Bladder microvascular endothelial cell (primary cell): ENCODE measurements around the gene ITGAV. TPM values are rescaled to one million over a fixed set of nuclear protein-coding genes. Genes with fewer than 3 reads are reported as not detected.

ENCODE experiments used
- total RNA-seq: library from RNA; depleted of rRNA; stranded (reverse); fragments of >200 nt; gene quantifications from 2 replicates; pipeline ENCODE4 v1.2.3, GENCODE V29; 2014

The ITGAV gene
- total RNA-seq = 102 and 467 TPM in 2 replicates

GRCh38 chr2:186589612-186590349, at the start of gene ITGAV:
TSS of gene ITGAV (plus strand) at chr2:186590056. CDS start at chr2:186590339, 283 bp downstream.

Other genes with a start within 250 kb of the ITGAV start
- gene ZC3H15, start 103.8 kb upstream of the ITGAV start, total RNA-seq = 51.3 and 95.6 TPM in 2 replicates
- 13.0 and 22.2 TPM in 2 replicates for gene FAM171B, start 104.0 kb downstream of the ITGAV start, total RNA-seq